Measurements from ENCODE around the gene ACOT9. TPM values are rescaled to one million over a fixed set of nuclear protein-coding genes. Genes with fewer than 3 reads are reported as not detected.

The ACOT9 gene, protein sequence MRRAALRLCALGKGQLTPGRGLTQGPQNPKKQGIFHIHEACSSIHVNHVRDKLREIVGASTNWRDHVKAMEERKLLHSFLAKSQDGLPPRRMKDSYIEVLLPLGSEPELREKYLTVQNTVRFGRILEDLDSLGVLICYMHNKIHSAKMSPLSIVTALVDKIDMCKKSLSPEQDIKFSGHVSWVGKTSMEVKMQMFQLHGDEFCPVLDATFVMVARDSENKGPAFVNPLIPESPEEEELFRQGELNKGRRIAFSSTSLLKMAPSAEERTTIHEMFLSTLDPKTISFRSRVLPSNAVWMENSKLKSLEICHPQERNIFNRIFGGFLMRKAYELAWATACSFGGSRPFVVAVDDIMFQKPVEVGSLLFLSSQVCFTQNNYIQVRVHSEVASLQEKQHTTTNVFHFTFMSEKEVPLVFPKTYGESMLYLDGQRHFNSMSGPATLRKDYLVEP
- 10 to 100 TPM; 14.0 to 23.9 (median 16.0) TPM for polyA plus RNA-seq (ENCODE audit: low read depth in 6 of 6)

DNA sequence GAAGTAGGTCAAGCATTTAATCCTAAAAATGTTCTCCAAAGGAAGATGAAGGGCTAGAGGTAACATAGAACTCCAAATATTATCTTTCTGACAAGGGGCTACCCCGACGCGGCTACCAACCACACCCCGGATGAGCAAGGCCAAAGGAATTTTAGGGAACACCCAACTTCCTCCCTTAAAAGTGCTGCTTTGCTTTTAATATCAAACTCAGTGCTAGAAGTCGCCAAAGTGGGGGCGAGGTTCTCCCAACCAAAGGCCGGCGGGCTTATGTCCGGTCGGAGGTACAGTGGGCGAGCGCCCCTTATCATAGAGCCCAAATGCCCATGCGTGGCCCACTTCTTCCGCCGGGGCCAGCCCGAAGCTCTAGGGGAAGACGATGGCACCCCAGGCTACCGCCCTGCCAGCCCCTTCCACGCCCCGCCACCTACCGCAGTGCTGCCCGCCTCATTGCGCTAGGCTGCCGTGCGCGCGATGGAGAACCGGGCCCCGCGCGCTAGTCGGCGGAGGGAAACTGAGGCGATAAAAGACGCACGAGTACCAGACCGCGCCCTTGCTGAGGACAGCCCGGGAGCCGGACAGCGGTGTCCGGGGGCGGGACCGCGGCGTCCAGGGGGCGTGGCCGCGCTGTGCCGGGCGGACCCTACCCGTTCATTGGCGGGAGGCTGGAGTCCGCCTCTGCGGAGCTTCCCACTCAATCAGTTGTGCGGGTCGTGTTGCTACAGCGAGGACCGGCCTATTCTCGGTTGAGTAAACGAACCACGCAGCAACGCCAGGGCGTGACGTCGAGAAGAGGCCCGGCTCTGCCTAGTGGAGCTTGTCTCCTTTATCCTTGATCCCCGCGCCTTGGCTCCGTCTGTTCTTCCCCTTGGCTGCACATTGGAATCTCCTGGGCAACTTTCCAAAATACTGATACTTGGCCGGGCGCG is at the start of gene ACOT9:
Gene ACOT9, minus strand, starts transcription at position 580 of the 926 bp plus-strand sequence. Its CDS starts 132 bp downstream, at position 448.
- Mint-ChIP-seq H3K27ac (peak within 1 kb of the TSS; percentile 90 to 97 (median 96)), H3K4me3 (peak within 1 kb of the TSS; percentile 73 to 95 (median 90)), H3K4me1 (peaks cover 11 to 40% (median 23%) of the 10 kb centered on the region in 3 donors), H3K36me3 (no peaks in the 10 kb centered on the region), H3K27me3 (no peaks in the 10 kb centered on the region), H3K9me3 (peaks cover 0 to 5% (median 0%) of the 10 kb centered on the region in 7 donors)
- peak; percentile 84 to 88 for ATAC-seq (ENCODE audit: low read depth in 2 of 2)
- peak; percentile 74 for DNase-seq

DNA sequence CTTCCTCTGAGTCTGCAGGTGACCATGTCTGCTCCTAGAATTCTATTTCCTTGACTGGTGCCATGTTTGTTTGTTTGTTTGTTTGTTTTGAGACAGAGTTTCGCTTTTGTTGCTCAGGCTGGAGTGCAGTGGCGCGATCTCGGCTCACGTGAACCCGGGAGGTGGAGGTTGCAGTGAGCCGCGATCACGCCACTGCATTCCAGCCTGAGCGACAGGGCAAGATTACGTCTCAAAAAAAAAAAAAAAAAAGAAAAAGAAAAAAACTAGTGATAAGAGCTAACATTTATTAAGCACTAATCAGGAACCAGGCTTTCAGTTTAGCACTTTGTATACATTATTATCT is 47.0 kb upstream of the ACOT9 start:
- Mint-ChIP-seq H3K27me3 (no peaks in the 10 kb centered on the region), H3K4me3 (no peak overlapping the region), H3K9me3 (no peaks in the 10 kb centered on the region), H3K4me1 (peaks cover 0 to 10% (median 5%) of the 10 kb centered on the region in 3 donors), H3K27ac (no peak overlapping the region), H3K36me3 (peaks cover 0 to 6% of the 10 kb centered on the region in 2 donors)
- DNase-seq (no peak), ATAC-seq (ENCODE audit: low read depth in 2 of 2) (no peak)

DNA sequence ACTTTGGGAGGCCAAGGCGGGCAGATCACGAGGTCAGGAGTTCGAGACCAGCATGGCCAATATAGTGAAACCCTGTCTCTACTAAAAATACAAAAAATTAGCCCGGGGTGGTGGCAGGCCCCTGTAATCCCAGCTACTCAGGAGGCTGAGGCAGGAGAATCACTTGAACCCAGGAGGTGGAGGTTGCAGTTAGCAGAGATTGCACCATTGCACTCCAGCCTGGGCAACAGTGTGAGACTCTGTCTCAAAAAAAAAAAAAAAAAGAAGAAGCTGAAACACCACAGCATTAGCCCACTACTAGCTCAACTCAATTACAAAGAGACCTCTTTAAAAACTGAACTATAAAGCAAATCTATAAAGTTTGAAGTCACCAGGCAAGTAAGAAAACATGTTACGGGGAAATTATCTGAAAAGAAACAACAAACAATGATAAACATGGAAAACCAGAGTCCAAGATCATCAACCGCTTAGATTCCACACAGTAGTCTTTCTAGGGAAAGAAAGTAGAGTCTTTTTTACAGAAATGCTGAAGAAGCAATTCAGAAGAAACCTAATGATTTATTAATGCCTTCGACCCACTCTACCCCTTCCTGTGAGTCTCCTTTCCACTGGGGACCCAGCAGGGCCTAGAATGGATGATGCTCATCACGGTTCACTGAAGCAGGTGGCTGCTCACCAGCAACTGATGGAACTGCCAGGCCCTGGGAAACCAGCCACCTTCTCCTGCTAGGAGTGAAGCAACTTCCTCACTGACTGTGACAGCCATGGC is 46.5 kb upstream of the ACOT9 start:
- DNase-seq (no peak), ATAC-seq (ENCODE audit: low read depth in 2 of 2) (no peak)
- H3K27me3 Mint-ChIP-seq, result no peaks in the 10 kb centered on the region
- H3K9me3 Mint-ChIP-seq, result no peaks in the 10 kb centered on the region
- peaks cover 2 to 15% (median 9%) of the 10 kb centered on the region in 3 donors for H3K4me1 Mint-ChIP-seq
- H3K4me3 Mint-ChIP-seq, result no peak overlapping the region
- no peak overlapping the region for H3K27ac Mint-ChIP-seq
- peaks cover 2 to 11% of the 10 kb centered on the region in 2 donors for H3K36me3 Mint-ChIP-seq

DNA sequence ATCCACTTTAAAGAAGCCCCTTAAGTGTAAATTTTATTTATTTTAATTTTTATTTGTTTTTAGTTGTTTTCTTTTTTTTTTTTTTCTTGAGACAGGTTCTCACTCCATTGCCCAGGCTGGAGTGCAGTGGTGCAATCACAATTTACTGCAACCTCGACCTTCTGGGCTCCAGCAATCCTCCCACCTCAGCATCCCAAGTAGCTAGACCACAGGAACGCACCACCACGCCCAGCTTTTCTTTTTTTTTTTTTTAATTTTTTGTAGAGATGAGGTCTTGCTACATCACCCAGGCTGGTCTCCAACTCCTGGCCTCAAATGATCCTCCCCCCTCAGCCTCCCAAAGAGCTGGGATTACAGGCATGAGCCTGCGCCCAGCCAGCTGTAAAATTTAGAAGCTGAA is 45.9 kb upstream of the ACOT9 start:
- H3K9me3 Mint-ChIP-seq, result peaks cover 0 to 2% (median 0%) of the 10 kb centered on the region in 7 donors
- H3K27ac Mint-ChIP-seq, result no peak overlapping the region
- peaks cover 8 to 21% (median 15%) of the 10 kb centered on the region in 3 donors for H3K4me1 Mint-ChIP-seq
- ATAC-seq (ENCODE audit: low read depth in 2 of 2) (no peak), DNase-seq (no peak)
- H3K27me3 Mint-ChIP-seq, result no peaks in the 10 kb centered on the region
- peaks cover 8 to 17% of the 10 kb centered on the region in 2 donors for H3K36me3 Mint-ChIP-seq
- no peak overlapping the region for H3K4me3 Mint-ChIP-seq

DNA sequence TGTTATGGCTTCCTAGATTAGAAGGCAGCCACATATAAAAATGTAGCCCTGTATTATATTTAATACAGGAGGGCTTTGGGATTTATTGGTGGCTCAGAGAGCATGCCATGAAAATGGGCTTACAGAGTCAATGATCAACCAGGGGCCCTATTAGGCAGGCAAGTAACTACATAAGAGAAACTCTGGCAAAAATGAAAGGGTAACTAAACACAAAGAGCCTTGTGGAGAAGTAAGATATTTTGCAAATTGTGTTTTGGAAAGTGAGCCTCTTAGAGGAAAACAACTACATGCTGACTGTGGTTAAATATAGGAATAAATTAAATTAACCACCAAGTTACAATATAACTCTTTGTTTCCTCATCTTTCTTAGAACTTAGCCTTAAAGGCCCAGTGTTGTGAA is 45.4 kb upstream of the ACOT9 start:
- H3K36me3 Mint-ChIP-seq, result peaks cover 12 to 22% of the 10 kb centered on the region in 2 donors
- peaks cover 13 to 25% (median 18%) of the 10 kb centered on the region in 3 donors for H3K4me1 Mint-ChIP-seq
- no peak overlapping the region for H3K4me3 Mint-ChIP-seq
- ATAC-seq (ENCODE audit: low read depth in 2 of 2) (no peak), DNase-seq (no peak)
- peaks cover 0 to 5% (median 0%) of the 10 kb centered on the region in 7 donors for H3K9me3 Mint-ChIP-seq
- no peak overlapping the region for H3K27ac Mint-ChIP-seq
- H3K27me3 Mint-ChIP-seq, result no peaks in the 10 kb centered on the region

DNA sequence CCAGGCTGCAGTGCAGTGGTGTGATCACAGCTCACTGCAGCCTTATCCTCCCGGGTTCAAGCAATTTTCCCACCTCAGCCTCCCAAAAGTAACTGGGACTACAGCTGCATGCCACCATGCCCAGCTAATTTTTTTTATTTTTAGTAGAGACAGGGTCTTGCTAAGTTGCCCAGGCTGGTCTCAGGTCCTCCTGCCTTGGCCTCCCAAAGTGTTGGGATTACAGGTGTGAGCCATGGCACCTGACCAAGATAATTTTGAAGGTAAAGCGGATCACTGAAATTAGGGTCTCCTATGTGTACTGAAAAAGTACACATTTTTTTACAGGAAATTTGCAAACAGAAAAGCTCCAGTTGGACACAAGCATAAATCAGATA is 44.7 kb upstream of the ACOT9 start:
- peaks cover 0 to 5% (median 0%) of the 10 kb centered on the region in 7 donors for H3K9me3 Mint-ChIP-seq
- H3K4me3 Mint-ChIP-seq, result no peak overlapping the region
- ATAC-seq (ENCODE audit: low read depth in 2 of 2), result no peak
- peaks cover 15 to 26% (median 19%) of the 10 kb centered on the region in 3 donors for H3K4me1 Mint-ChIP-seq
- H3K36me3 Mint-ChIP-seq, result peaks cover 12 to 22% of the 10 kb centered on the region in 2 donors
- no peaks in the 10 kb centered on the region for H3K27me3 Mint-ChIP-seq
- DNase-seq, result no peak
- no peak overlapping the region for H3K27ac Mint-ChIP-seq

DNA sequence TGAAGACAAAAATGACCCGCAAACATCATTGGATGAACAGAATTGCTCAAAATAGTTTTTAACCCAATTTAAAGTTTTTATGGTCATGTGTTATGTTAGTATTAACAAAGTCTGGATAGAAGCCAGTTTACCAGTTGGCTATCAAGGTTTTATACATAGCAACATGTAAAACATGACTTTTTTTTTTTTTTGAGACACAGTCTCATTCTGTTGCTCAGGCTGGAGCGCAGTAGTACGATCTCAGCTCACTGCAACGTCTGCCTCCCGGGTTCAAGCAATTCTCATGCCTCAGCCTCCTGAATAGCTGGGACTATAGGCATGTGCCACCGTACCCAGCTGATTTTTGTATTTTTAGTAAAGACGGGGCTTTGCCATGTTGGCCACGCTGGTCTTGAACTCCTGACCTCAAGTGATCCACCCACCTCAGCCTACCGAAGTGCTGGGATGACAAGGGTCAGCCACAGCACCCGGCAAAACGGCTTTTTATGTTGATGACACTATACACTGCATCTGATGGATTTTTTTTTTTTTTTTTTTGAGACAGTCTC is 43.3 kb upstream of the ACOT9 start:
- H3K4me3 Mint-ChIP-seq, result no peak overlapping the region
- H3K27me3 Mint-ChIP-seq, result no peaks in the 10 kb centered on the region
- ATAC-seq (ENCODE audit: low read depth in 2 of 2), result no peak
- no peak for DNase-seq
- peaks cover 12 to 22% of the 10 kb centered on the region in 2 donors for H3K36me3 Mint-ChIP-seq
- H3K27ac Mint-ChIP-seq, result peak overlapping the region in 2 of 6 donors; percentile 18 to 56
- H3K9me3 Mint-ChIP-seq, result peaks cover 0 to 5% (median 0%) of the 10 kb centered on the region in 7 donors
- peaks cover 18 to 37% (median 22%) of the 10 kb centered on the region in 3 donors for H3K4me1 Mint-ChIP-seq

DNA sequence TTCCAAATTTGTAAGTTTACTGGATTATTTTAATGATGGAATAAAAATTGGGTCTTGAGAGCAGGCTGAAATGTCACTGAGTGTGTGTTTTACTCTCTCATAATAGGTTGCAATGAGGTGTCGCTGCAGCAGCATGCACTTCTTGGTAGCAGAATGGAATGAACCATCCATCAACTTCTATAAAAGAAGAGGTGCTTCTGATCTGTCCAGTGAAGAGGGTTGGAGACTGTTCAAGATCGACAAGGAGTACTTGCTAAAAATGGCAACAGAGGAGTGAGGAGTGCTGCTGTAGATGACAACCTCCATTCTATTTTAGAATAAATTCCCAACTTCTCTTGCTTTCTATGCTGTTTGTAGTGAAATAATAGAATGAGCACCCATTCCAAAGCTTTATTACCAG is 42.5 kb upstream of the ACOT9 start:
- H3K9me3 Mint-ChIP-seq, result peaks cover 0 to 5% (median 0%) of the 10 kb centered on the region in 7 donors
- peak overlapping the region in 4 of 6 donors; percentile 47 to 99 (median 96) for H3K27ac Mint-ChIP-seq
- H3K36me3 Mint-ChIP-seq, result peaks cover 12 to 22% of the 10 kb centered on the region in 2 donors
- peaks cover 18 to 44% (median 25%) of the 10 kb centered on the region in 3 donors for H3K4me1 Mint-ChIP-seq
- peak overlapping the region in 4 of 8 donors; percentile 9 to 98 (median 94) for H3K4me3 Mint-ChIP-seq
- H3K27me3 Mint-ChIP-seq, result no peaks in the 10 kb centered on the region
- DNase-seq, result no peak
- ATAC-seq (ENCODE audit: low read depth in 2 of 2), result no peak

DNA sequence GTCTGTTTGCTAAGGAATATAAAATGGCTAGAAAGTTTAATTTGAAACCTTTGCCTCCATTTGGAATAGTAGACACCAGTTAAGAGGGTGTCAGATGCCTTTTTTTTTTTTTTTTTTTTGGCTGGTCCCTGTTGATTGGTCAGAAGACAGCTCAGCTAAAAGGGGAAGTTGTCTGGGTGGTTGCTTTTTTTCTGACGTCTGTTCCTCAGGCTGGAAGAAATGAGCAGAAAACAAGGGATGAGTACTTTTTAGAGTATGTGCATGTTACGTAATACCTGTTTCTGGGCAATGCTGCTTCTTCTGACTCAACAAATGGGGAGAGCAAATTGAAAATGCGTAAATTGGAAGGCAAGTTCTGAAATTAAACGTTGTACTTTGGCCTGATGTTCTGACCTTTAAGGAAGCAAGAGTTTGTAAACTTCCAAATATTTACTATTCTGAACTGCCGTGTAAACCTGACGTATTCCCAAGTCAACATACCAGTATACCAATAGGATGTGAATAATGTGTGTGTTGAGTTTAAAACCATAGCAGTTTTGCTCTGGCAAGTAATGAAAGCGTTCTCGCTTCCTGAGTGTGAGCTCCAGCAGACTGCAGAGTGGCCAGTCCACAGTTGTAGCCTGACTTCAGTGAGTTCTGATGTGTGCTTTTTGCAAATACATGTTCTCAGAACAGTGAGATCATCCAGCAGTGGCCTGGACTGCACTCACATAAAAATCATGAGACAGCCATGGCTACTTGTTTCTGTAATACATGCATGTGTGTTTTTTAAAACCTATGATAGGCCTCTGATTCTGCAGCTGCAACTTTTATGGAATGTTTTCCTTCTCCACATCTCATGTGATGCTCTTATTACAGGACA is 41.6 kb upstream of the ACOT9 start:
- ATAC-seq (ENCODE audit: low read depth in 2 of 2) (peak; percentile 10 to 22), DNase-seq (peak; percentile 51)
- H3K36me3 Mint-ChIP-seq, result peaks cover 12 to 22% of the 10 kb centered on the region in 2 donors
- no peaks in the 10 kb centered on the region for H3K27me3 Mint-ChIP-seq
- H3K9me3 Mint-ChIP-seq, result peaks cover 0 to 5% (median 0%) of the 10 kb centered on the region in 7 donors
- peaks cover 18 to 44% (median 25%) of the 10 kb centered on the region in 3 donors for H3K4me1 Mint-ChIP-seq
- H3K4me3 Mint-ChIP-seq, result peak overlapping the region; percentile 86 to 98 (median 96)
- H3K27ac Mint-ChIP-seq, result peak overlapping the region; percentile 94 to 99 (median 98)

DNA sequence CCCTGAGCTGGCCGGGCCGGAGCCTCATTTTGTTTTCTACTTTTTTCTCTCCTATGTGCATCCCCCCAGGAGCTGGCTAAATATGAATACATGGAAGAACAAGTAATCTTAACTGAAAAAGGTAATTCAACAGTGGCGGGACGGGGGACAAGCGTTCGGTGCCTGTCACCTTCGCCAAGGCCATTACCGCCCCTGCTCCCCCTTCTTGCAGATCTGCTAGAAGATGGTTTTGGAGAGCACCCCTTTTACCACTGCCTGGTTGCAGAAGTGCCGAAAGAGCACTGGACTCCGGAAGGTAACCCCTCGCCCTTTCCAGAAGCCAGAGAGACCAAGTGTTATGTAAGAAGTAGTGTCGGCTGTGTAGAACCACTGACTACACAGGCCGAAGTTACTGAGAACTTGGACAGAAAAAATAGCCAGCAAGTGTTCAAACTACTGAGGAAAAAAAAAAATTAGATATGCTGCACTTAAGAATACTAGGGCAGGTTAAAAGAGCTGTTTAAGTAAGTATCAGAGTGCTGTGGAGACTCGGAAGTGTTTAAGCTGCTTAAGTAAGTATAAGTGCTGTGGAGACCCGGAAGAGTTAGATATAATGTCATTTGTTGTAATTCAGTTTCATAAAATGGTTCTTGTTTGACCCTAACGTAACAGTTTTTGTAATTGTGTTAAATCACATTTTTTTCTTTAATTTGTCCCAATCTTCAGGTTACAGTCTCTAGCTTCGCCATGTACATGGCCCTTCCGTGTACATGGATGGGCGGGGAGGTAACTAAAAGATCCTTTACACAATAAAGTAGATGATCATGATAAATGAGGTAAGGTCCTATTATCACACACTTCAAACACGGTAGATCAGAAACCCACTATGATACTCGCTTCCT is 40.8 kb upstream of the ACOT9 start:
- peaks cover 12 to 22% of the 10 kb centered on the region in 2 donors for H3K36me3 Mint-ChIP-seq
- peak overlapping the region; percentile 94 to 99 (median 98) for H3K27ac Mint-ChIP-seq
- ATAC-seq (ENCODE audit: low read depth in 2 of 2) (no peak), DNase-seq (peak; percentile 9)
- no peaks in the 10 kb centered on the region for H3K27me3 Mint-ChIP-seq
- peak overlapping the region; percentile 86 to 98 (median 96) for H3K4me3 Mint-ChIP-seq
- peaks cover 18 to 44% (median 25%) of the 10 kb centered on the region in 3 donors for H3K4me1 Mint-ChIP-seq
- H3K9me3 Mint-ChIP-seq, result peaks cover 0 to 5% (median 0%) of the 10 kb centered on the region in 7 donors

Data from naive B cell (primary cell).